HFF-Myc (cell line): ENCODE measurements around the gene ACLY.

Source experiments
- DNase-seq: peaks from one replicate; pipeline ENCODE4 v3.0.0-alpha.2; 2011; ENCODE audit warnings: low read depth; ENCODE audit errors: extremely low read depth
- H3K4me3 ChIP-seq: replicated peaks from 2 replicates; pipeline ENCODE4 v1.5.1; 2011; ENCODE audit warnings: low read depth, mild to moderate bottlenecking, control low read depth, low read length
- TF ChIP-seq, protein P1 (sequence below): IDR thresholded peaks from 2 replicates; pipeline ENCODE4 v1.5.1; 2012; ENCODE audit warnings: mild to moderate bottlenecking, low read depth, low read length, control low read depth; ENCODE audit errors: missing control alignments

The ACLY gene

DNA sequence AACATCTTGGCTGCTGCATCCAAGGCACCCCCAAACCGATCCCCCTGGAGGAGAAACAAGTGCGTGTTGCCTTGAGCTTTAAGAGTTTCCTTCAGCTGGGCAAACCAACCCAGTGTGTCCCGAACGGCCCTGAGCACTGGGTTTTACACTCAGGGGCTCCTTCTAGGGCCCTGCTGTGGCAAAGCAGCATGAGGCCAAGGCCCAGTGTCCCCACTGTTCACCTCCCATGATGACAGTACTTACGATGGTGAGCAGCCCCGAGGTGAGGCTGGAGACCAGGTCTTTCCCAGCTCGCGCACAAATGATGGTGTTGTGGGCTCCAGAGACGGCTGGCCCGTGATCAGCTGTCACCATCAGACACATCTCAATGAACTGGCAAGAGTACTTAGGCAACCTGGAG is 47.0 kb downstream of the ACLY start:
- H3K4me3 ChIP-seq: no peak overlapping the region
- TF ChIP-seq, protein P1, sequence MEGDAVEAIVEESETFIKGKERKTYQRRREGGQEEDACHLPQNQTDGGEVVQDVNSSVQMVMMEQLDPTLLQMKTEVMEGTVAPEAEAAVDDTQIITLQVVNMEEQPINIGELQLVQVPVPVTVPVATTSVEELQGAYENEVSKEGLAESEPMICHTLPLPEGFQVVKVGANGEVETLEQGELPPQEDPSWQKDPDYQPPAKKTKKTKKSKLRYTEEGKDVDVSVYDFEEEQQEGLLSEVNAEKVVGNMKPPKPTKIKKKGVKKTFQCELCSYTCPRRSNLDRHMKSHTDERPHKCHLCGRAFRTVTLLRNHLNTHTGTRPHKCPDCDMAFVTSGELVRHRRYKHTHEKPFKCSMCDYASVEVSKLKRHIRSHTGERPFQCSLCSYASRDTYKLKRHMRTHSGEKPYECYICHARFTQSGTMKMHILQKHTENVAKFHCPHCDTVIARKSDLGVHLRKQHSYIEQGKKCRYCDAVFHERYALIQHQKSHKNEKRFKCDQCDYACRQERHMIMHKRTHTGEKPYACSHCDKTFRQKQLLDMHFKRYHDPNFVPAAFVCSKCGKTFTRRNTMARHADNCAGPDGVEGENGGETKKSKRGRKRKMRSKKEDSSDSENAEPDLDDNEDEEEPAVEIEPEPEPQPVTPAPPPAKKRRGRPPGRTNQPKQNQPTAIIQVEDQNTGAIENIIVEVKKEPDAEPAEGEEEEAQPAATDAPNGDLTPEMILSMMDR: no peak
- DNase-seq: no peak

DNA sequence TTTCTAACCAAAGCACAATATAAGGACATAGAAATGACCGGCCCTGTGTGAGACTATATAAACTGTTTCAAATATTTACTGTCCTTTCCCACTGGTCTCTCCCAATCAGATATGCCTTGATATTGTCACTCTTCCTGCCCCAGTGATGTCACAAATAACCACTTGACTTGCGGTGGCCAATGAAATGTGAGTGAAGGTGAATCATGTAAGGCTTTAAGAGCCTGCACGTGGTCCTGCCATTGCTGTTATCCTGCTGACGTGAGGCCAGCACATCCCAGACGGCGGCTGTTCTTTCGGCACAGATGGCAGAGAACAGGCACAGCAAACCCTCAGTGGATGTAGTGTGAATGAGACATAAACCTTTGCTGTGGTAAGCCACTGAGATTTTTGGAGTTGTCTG is 48.1 kb downstream of the ACLY start:
- DNase-seq: no peak
- TF ChIP-seq, protein P1: no peak
- no peak overlapping the region for H3K4me3 ChIP-seq

DNA sequence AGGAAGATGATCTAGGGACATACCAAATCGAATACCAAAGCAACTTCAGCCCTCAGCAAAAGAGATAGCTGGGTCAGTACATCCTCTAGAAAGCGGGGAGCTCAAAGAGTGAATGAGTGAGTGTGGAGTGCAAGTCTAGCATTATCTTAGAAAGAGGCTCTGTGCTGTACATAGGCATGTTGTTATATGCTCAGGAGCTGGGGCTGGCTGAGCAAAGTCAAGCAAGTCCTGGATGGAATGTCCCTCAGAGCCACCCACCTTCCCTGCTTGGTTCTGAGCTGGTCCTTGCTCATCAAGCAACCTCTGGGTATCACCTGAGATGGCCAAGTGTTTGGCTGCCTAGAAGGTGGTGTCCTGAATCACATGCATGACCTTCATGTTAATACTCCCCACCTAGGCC is 48.7 kb downstream of the ACLY start:
- no peak for DNase-seq
- TF ChIP-seq, protein P1: no peak
- H3K4me3 ChIP-seq: no peak overlapping the region

DNA sequence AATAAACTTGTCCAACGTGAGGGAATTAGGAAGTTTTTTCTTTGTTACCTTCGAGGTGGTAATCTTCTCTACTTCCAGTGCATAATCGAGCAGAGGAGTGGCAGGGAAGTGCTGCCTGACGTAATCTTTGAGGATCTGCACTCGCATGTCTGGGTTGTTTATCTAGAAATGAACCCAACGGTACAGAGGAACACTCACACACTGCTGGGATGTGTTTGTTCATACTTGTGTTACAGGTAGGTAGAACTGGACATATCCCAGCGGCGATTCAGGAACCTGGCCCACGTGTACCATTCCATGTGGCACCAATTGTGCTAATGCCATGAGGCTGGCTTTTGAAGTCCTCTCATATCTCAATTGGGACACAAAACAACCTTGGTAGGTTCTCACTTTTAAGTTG is 49.3 kb downstream of the ACLY start:
- H3K4me3 ChIP-seq: no peak overlapping the region
- no peak for DNase-seq
- TF ChIP-seq, protein P1: no peak

DNA sequence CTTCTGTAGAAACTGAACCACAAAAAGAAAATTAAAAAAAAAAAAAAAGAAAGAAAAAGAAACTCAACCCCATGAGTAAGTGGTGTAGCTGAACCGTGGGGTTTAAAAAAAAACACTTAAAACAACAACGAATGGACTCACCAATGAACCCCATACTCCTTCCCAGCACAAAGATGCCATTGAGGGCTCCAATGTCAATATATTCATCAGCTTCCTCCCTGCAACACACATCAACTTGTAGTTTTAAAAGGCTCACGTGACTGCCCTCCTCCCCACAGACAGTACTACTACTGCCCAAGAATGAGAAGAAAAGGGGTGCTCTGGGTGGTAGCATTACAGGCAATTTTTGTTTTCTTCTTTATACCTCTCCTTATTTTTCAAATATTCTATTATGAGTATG is 50.2 kb downstream of the ACLY start:
- TF ChIP-seq, protein P1: no peak
- H3K4me3 ChIP-seq: no peak overlapping the region
- DNase-seq: no peak

DNA sequence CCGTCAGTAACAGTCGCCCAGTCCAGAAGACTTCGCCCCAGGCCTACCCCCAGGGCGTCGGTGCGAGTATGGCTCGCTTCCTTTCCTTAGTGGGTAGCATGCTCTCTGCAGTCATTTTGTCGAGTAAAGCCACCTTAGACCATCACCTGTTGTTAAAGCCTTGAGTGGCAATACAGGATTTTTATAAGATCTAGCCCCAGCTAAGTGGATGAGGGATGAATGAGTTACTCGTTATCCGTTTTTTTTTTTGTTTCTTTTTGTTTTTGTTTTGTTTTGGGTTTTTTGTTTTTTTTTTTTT is 53.2 kb downstream of the ACLY start:
- peak overlapping the region; percentile 92 for H3K4me3 ChIP-seq
- no peak for DNase-seq
- TF ChIP-seq, protein P1: no peak

DNA sequence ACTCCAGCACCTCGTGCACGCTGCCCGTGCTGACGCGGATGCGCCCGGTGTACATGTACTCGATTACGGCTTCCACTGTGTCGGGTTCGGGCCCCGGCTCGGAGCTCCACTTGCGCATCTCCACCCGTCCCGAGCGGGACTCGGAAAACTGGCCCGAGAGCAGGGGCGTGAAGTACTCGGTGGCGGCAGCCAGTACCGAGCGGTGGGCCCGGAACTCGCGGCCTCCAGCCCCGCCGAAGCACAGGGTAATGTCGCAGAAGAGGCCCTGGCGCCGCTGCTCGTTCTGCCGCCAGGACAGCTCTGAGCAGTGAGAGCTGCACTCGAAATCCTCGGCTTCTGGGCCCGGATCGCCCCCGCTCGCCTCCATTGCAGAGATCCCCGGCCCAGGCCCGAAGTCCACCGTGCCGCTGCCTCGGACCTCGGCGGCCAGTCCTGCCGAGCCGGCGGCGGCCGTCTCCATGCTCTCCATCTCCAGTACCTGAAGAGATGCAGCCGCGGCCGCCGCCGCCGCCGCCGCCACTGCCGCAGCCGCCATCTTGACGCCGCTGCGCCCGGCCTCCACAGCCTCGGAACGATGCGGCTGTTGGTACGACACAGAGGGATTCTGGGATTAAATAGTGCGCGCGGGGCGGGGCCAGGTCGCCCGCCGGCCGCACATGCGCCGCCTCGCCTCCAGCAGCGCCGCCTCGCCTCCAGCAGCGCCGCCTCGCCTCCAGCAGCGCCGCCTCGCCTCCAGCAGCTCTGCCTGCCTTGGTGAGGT is 53.7 kb downstream of the ACLY start, which contains the start of gene KLHL11:
KLHL11 (minus strand) TSS at position 588 of the 760 bp plus-strand sequence; CDS start at position 535, 53 bp downstream.
- TF ChIP-seq, protein P1: no peak
- peak within 1 kb of the TSS; percentile 92 for H3K4me3 ChIP-seq
- DNase-seq: peak; percentile 67
